ENCODE results near the gene PAM. TPM values are rescaled to one million over a fixed set of nuclear protein-coding genes. Genes with fewer than 3 reads are reported as not detected.

The PAM gene
- total and polyA plus RNA-seq, 2 of the 8 experiments (the other 6 are each of a cell fraction or from before 2014, with no cell fraction given): 30.4 to 67.8 TPM

GRCh38 chr5:102886586-102886985 is 131.5 kb downstream of the PAM start (continued):
- no peak for TF ChIP-seq RBBP5 (IDR thresholded peaks at IDR 0.05; ENCODE audit: borderline replicate concordance, low read depth, low read length)
- TF ChIP-seq E2F6 (IDR thresholded peaks at IDR 0.05): no peak
- no peak for TF ChIP-seq SP2 (IDR thresholded peaks at IDR 0.05; ENCODE audit: low read length)
- TF ChIP-seq CREB1 (IDR thresholded peaks at IDR 0.05): no peak
- no peak for TF ChIP-seq NRF1 (IDR thresholded peaks at IDR 0.05; ENCODE audit: low read depth, low read length)
- TF ChIP-seq TEAD4 (IDR thresholded peaks at IDR 0.05; ENCODE audit: low read depth, low read length): no peak
- TF ChIP-seq SP4 (IDR thresholded peaks at IDR 0.05; ENCODE audit: low read length): no peak

Measured in H1 (cell line).